Smooth muscle cell (in vitro differentiated cells): ENCODE data around the gene CRLF1. TPM values are rescaled to one million over a fixed set of nuclear protein-coding genes. Genes with fewer than 3 reads are reported as not detected.

Experiments used
- DNase-seq: peaks from one replicate; lab custom pipeline; 2025; ENCODE audit not compliant: unreplicated experiment; lab: John Stamatoyannopoulos, UW
- H2AFZ ChIP-seq: fragments of 200-600 bp; sonication (generic); 2 replicates; pipeline ENCODE4 v1.6.0; 2016; ENCODE audit warnings: antibody characterized with exemption, low read depth, mild to moderate bottlenecking
- H3F3A ChIP-seq: fragments of 200-600 bp; sonication (generic); 2 replicates; pipeline ENCODE4 v1.6.0; 2017; ENCODE audit warnings: antibody characterized with exemption, low read depth
- H3K27ac ChIP-seq: fragments of 200-600 bp; sonication (generic); 2 replicates; pipeline ENCODE4 v1.5.1; 2016; ENCODE audit warnings: low read depth, mild to moderate bottlenecking
- H3K27me3 ChIP-seq: fragments of 200-600 bp; sonication (generic); 2 replicates; pipeline ENCODE4 v1.6.1; 2016; ENCODE audit warnings: low read depth, mild to moderate bottlenecking
- H3K36me3 ChIP-seq: fragments of 200-600 bp; sonication (generic); 2 replicates; pipeline ENCODE4 v1.5.1; 2016; ENCODE audit warnings: low read depth
- H3K4me1 ChIP-seq: fragments of 200-600 bp; sonication (generic); 2 replicates; pipeline ENCODE4 v1.5.1; 2016; ENCODE audit warnings: low read depth
- H3K4me2 ChIP-seq: fragments of 200-600 bp; sonication (generic); 2 replicates; pipeline ENCODE4 v1.6.0; 2016; ENCODE audit warnings: mild to moderate bottlenecking
- H3K4me3 ChIP-seq: fragments of 200-600 bp; sonication (generic); 2 replicates; pipeline ENCODE4 v1.5.1; 2016; ENCODE audit warnings: mild to moderate bottlenecking
- H3K79me2 ChIP-seq: fragments of 200-600 bp; sonication (generic); 2 replicates; pipeline ENCODE4 v1.6.0; 2016; ENCODE audit warnings: low read depth, mild to moderate bottlenecking
- H3K9ac ChIP-seq: fragments of 200-600 bp; sonication (generic); 2 replicates; pipeline ENCODE4 v1.6.0; 2016; ENCODE audit warnings: low read depth
- H3K9me3 ChIP-seq: fragments of 200-600 bp; sonication (generic); replicated peaks from 2 replicates; pipeline ENCODE4 v1.5.1; 2016; ENCODE audit warnings: low read depth
- H4K20me1 ChIP-seq: fragments of 200-600 bp; sonication (generic); 2 replicates; pipeline ENCODE4 v1.6.0; 2016; ENCODE audit warnings: low read depth
- CTCF ChIP-seq: fragments of 200-600 bp; sonication (generic); IDR thresholded peaks from 2 replicates; pipeline ENCODE4 v1.5.1; 2017; ENCODE audit warnings: borderline replicate concordance, mild to moderate bottlenecking, antibody characterized with exemption; ENCODE audit not compliant: insufficient read depth, poor library complexity, severe bottlenecking
- WGBS: methylation state at CpG from one replicate; pipeline ENCODE4 v1.1.7; 2016; ENCODE audit warnings: low lambda C conversion rate; 5-methylcytosine and 5-hydroxymethylcytosine counted together
- polyA plus RNA-seq: library from polyadenylated mRNA; unstranded; fragments of >200 nt; fragmentation: Nextera tagmentation; extraction: Ambion mirVana; gene quantifications from 2 replicates; pipeline ENCODE4 v1.2.1, GENCODE V29; 2016
- total RNA-seq: library from RNA; depleted of rRNA; stranded (reverse); fragments of >200 nt; gene quantifications from 2 replicates; pipeline ENCODE4 v1.2.3, GENCODE V29; 2014

CRLF1 gene
- total and polyA plus RNA-seq, 2 experiments from 2014 or later: 196 to 1,048 TPM

GRCh38 chr19:18626906-18627305 is 20.3 kb upstream of the CRLF1 start:
- Histone ChIP-seq H3K4me2 (no peak overlapping the region), H3K4me3 (no peak overlapping the region), H3K27ac (no peak overlapping the region), H2AFZ (no peak overlapping the region), H3K9me3 (no peaks in the 10 kb centered on the region), H3K4me1 (no peaks in the 10 kb centered on the region), H3K9ac (no peak overlapping the region), H3K27me3 (no peaks in the 10 kb centered on the region), H3F3A (no peaks in the 10 kb centered on the region), H3K79me2 (no peaks in the 10 kb centered on the region), H3K36me3 (no peaks in the 10 kb centered on the region), H4K20me1 (no peaks in the 10 kb centered on the region)
- WGBS: 86% methylated on average over 2 of the region's 2 CpGs
- TF ChIP-seq CTCF: no peak
- DNase-seq: no peak

GRCh38 chr19:18620902-18621301 is 14.3 kb upstream of the CRLF1 start:
- Histone ChIP-seq H3K36me3 (no peaks in the 10 kb centered on the region), H3K4me3 (no peak overlapping the region), H3K9ac (no peak overlapping the region), H4K20me1 (no peaks in the 10 kb centered on the region), H3F3A (no peaks in the 10 kb centered on the region), H2AFZ (no peak overlapping the region), H3K9me3 (no peaks in the 10 kb centered on the region), H3K4me2 (no peak overlapping the region), H3K4me1 (no peaks in the 10 kb centered on the region), H3K27me3 (no peaks in the 10 kb centered on the region), H3K27ac (no peak overlapping the region), H3K79me2 (no peaks in the 10 kb centered on the region)
- 83% methylated on average over 7 of the region's 7 CpGs for WGBS
- TF ChIP-seq CTCF: no peak
- DNase-seq: no peak

- TF ChIP-seq CTCF: no peak
- Histone ChIP-seq H3K27ac (no peak overlapping the region), H3F3A (no peaks in the 10 kb centered on the region), H2AFZ (no peak overlapping the region), H3K4me1 (no peaks in the 10 kb centered on the region), H3K4me2 (no peak overlapping the region), H3K9ac (no peak overlapping the region), H3K27me3 (no peaks in the 10 kb centered on the region), H3K79me2 (no peaks in the 10 kb centered on the region), H3K36me3 (no peaks in the 10 kb centered on the region), H3K4me3 (no peak overlapping the region), H3K9me3 (no peaks in the 10 kb centered on the region), H4K20me1 (no peaks in the 10 kb centered on the region)
- WGBS: 90% methylated on average over 8 of the region's 10 CpGs
- DNase-seq: no peak
These were observed 13.7 kb upstream of the CRLF1 start for GRCh38 chr19:18620311-18620710.

GRCh38 chr19:18618236-18618635 is 11.6 kb upstream of the CRLF1 start:
- Histone ChIP-seq H3K36me3 (no peaks in the 10 kb centered on the region), H3K4me3 (no peak overlapping the region), H3K79me2 (no peaks in the 10 kb centered on the region), H4K20me1 (no peaks in the 10 kb centered on the region), H3K4me1 (no peaks in the 10 kb centered on the region), H3K27me3 (peaks cover 14% of the 10 kb centered on the region), H3F3A (no peaks in the 10 kb centered on the region), H3K9me3 (no peaks in the 10 kb centered on the region), H3K4me2 (no peak overlapping the region), H3K27ac (no peak overlapping the region), H2AFZ (no peak overlapping the region), H3K9ac (no peak overlapping the region)
- no peak for TF ChIP-seq CTCF
- no peak for DNase-seq
- WGBS: 92% methylated on average over 13 of the region's 13 CpGs
